Activated CD4-positive, alpha-beta T cell treated with anti-CD3 and anti-CD28 coated beads for 36 hours (primary cell): Measurements from ENCODE around the gene SLC5A2. TPM values are rescaled to one million over a fixed set of nuclear protein-coding genes. Genes with fewer than 3 reads are reported as not detected.

Experiments used
- ATAC-seq: fragments of 200-7000 bp; cut with Tn5 transposase; one replicate; pipeline ENCODE4 v1.10.0; 2021; ENCODE audit warnings: mild to moderate bottlenecking, moderate library complexity
- CTCF ChIA-PET: fragments of 350-600 bp; sonication (Branson Sonifier 250); formaldehyde crosslinking; loops from one replicate; lab custom pipeline; 2021; ENCODE audit warnings: antibody characterized with exemption; lab: Charles Lee
- POLR2A ChIA-PET: fragments of 350-600 bp; sonication (Branson Sonifier 250); formaldehyde crosslinking; loops from one replicate; lab custom pipeline; 2021; ENCODE audit warnings: antibody characterized with exemption, inconsistent platforms; lab: Charles Lee
- DNase-seq: peaks from one replicate; pipeline ENCODE4 v3.0.0-alpha.2; 2020
- H3K27ac Mint-ChIP-seq: one replicate; pipeline ENCODE4 v1.8.0; 2021; ENCODE audit warnings: mixed read lengths
- H3K27me3 Mint-ChIP-seq: one replicate; pipeline ENCODE4 v1.8.0; 2021; ENCODE audit warnings: mixed read lengths
- H3K36me3 Mint-ChIP-seq: one replicate; pipeline ENCODE4 v1.8.0; 2021; ENCODE audit warnings: low read depth, mixed read lengths
- H3K4me1 Mint-ChIP-seq: one replicate; pipeline ENCODE4 v1.8.0; 2021; ENCODE audit warnings: mixed read lengths
- H3K4me3 Mint-ChIP-seq: one replicate; pipeline ENCODE4 v1.8.0; 2021; ENCODE audit warnings: mild to moderate bottlenecking, moderate library complexity, mixed read lengths
- H3K9me3 Mint-ChIP-seq: one replicate; pipeline ENCODE4 v1.8.0; 2021; ENCODE audit warnings: low read depth, mixed read lengths
- intact Hi-C, 2 experiments: fragments of 100-400 bp; cut with DNase I in 1 of 2; cut with micrococcal nuclease in 1 of 2; formaldehyde crosslinking; loops; one replicate each; pipeline versions ENCODE4 v1.14.2 to v1.15.1; 2022 to 2024; cut with DNase I, micrococcal nuclease
- total RNA-seq, 2 experiments: library from RNA; stranded (reverse); gene quantifications; one replicate each; pipeline ENCODE4 v1.2.3, GENCODE V29; 2021

SLC5A2 gene
- total RNA-seq, 2 experiments from 2014 or later: 0.11 TPM

- Mint-ChIP-seq H3K27ac (peak overlapping the region; percentile 2), H3K9me3 (no peaks in the 10 kb centered on the region), H3K4me1 (peaks cover 20% of the 10 kb centered on the region), H3K4me3 (no peak overlapping the region), H3K27me3 (peaks cover 18% of the 10 kb centered on the region), H3K36me3 (peaks cover 5% of the 10 kb centered on the region)
- no peak for ATAC-seq
- CTCF ChIA-PET: interaction anchor here (0.7 kb wide), 1 partner anchor 10 kb away, joined by 3 read pairs; no protein-coding TSS in a partner anchor
- POLR2A ChIA-PET: no interaction called here
- no peak for DNase-seq
- intact Hi-C loops: no loop called here
These were observed 11.6 kb upstream of the SLC5A2 start for GRCh38 chr16:31471241-31471874.

- Mint-ChIP-seq H3K36me3 (peaks cover under 1% of the 10 kb centered on the region), H3K4me3 (peak within 1 kb of the TSS; percentile 54), H3K4me1 (peaks cover 19% of the 10 kb centered on the region), H3K9me3 (no peaks in the 10 kb centered on the region), H3K27me3 (peaks cover 18% of the 10 kb centered on the region), H3K27ac (peak within 1 kb of the TSS; percentile 2)
- DNase-seq: no peak
- intact Hi-C loops: no loop called here
- no peak for ATAC-seq
- ChIA-PET CTCF (interaction anchor here (0.7 kb wide), 1 partner anchor 11 kb away, joined by 3 read pairs; no protein-coding TSS in a partner anchor), POLR2A (interaction anchor here (0.6 kb wide), 1 partner anchor 13 kb away, joined by 3 read pairs; the partner anchor contains the start of gene ARMC5)
These were observed 10.8 kb upstream of the SLC5A2 start, which contains the start of gene TGFB1I1 for GRCh38 chr16:31471875-31472708. Gene TGFB1I1, plus strand, starts transcription at chr16:31472152. Its CDS starts 37 bp downstream, at chr16:31472189.

- ATAC-seq (peak; percentile 54), DNase-seq (peak; percentile 74)
- intact Hi-C loops: no loop called here
- CTCF ChIA-PET: interaction anchor here (0.7 to 3.2 kb wide), 2 partner anchors 12 to 271 kb away, joined by 3 to 15 read pairs; no protein-coding TSS in a partner anchor
- POLR2A ChIA-PET: interaction anchor here (0.6 kb wide), 1 partner anchor 13 kb away, joined by 3 read pairs; the partner anchor contains the start of gene ARMC5
- no peaks in the 10 kb centered on the region for H3K9me3 Mint-ChIP-seq
- no peak overlapping the region for H3K27ac Mint-ChIP-seq
- H3K36me3 Mint-ChIP-seq: no peaks in the 10 kb centered on the region
- peaks cover 18% of the 10 kb centered on the region for H3K27me3 Mint-ChIP-seq
- H3K4me1 Mint-ChIP-seq: peaks cover 22% of the 10 kb centered on the region
- H3K4me3 Mint-ChIP-seq: peak overlapping the region; percentile 54
These were observed 10.2 kb upstream of the SLC5A2 start for GRCh38 chr16:31472709-31473203.

GRCh38 chr16:31473264-31473984 lies 9.5 kb upstream of the SLC5A2 start:
- Mint-ChIP-seq H3K27me3 (peaks cover 18% of the 10 kb centered on the region), H3K9me3 (no peaks in the 10 kb centered on the region), H3K4me3 (no peak overlapping the region), H3K27ac (no peak overlapping the region), H3K4me1 (peaks cover 28% of the 10 kb centered on the region), H3K36me3 (no peaks in the 10 kb centered on the region)
- ChIA-PET POLR2A (no interaction called here), CTCF (interaction anchor here (0.7 to 3.2 kb wide), 2 partner anchors 13 to 272 kb away, joined by 3 to 15 read pairs; no protein-coding TSS in a partner anchor)
- ATAC-seq: no peak
- DNase-seq: no peak
- intact Hi-C loops: no loop called here

GRCh38 chr16:31474173-31474714 lies 8.7 kb upstream of the SLC5A2 start:
- Mint-ChIP-seq H3K9me3 (no peaks in the 10 kb centered on the region), H3K27ac (no peak overlapping the region), H3K4me1 (peaks cover 28% of the 10 kb centered on the region), H3K27me3 (peaks cover 18% of the 10 kb centered on the region), H3K36me3 (no peaks in the 10 kb centered on the region), H3K4me3 (no peak overlapping the region)
- ATAC-seq: no peak
- DNase-seq: no peak
- intact Hi-C loops: no loop called here
- ChIA-PET CTCF (interaction anchor here (0.6 to 3.2 kb wide), 2 partner anchors 13 to 19 kb away, joined by 3 to 15 read pairs; no protein-coding TSS in a partner anchor), POLR2A (interaction anchor here (0.6 kb wide), 1 partner anchor 395 kb away, joined by 3 read pairs; no protein-coding TSS in a partner anchor)

GRCh38 chr16:31474773-31475738 lies 7.9 kb upstream of the SLC5A2 start:
- no peaks in the 10 kb centered on the region for H3K36me3 Mint-ChIP-seq
- H3K9me3 Mint-ChIP-seq: no peaks in the 10 kb centered on the region
- no peak for ATAC-seq
- H3K4me3 Mint-ChIP-seq: no peak overlapping the region
- peaks cover 18% of the 10 kb centered on the region for H3K27me3 Mint-ChIP-seq
- H3K27ac Mint-ChIP-seq: no peak overlapping the region
- intact Hi-C loops: no loop called here
- POLR2A ChIA-PET: interaction anchor here (0.6 kb wide), 1 partner anchor 394 kb away, joined by 3 read pairs; no protein-coding TSS in a partner anchor
- CTCF ChIA-PET: interaction anchor here (1.1 to 3.2 kb wide), 2 partner anchors 14 to 33 kb away, joined by 6 to 15 read pairs; partner anchors contain the start of gene ZNF843
- no peak for DNase-seq
- peaks cover 28% of the 10 kb centered on the region for H3K4me1 Mint-ChIP-seq

GRCh38 chr16:31475946-31476302 lies 7.0 kb upstream of the SLC5A2 start:
- no peak for DNase-seq
- no peaks in the 10 kb centered on the region for H3K9me3 Mint-ChIP-seq
- intact Hi-C loops: loop anchor here in 1 of 2 experiments (1.0 kb wide), 1 partner anchor 334 kb away; no protein-coding TSS in a partner anchor

GRCh38 chr16:31476303-31477219 lies 6.4 kb upstream of the SLC5A2 start:
- peaks cover 12% of the 10 kb centered on the region for H3K27me3 Mint-ChIP-seq
- CTCF ChIA-PET: interaction anchor here (0.9 to 1.3 kb wide), 3 partner anchors 16 to 24 kb away, joined by 3 to 4 read pairs (median 3); no protein-coding TSS in a partner anchor
- no peaks in the 10 kb centered on the region for H3K36me3 Mint-ChIP-seq
- H3K4me3 Mint-ChIP-seq: peak overlapping the region; percentile 70
- DNase-seq (peak; percentile 96), ATAC-seq (peak; percentile 91)
- no peaks in the 10 kb centered on the region for H3K9me3 Mint-ChIP-seq
- intact Hi-C loops: loop anchor here in 1 of 2 experiments (1.0 kb wide), 5 partner anchors 17 to 443 kb away; partner anchors contain the start of genes ARMC5, RUSF1 and STX4
- peak overlapping the region; percentile 78 for H3K27ac Mint-ChIP-seq
- POLR2A ChIA-PET: interaction anchor here (1.2 to 1.8 kb wide), 3 partner anchors 14 to 18 kb away, joined by 3 to 6 read pairs (median 4); no protein-coding TSS in a partner anchor
- H3K4me1 Mint-ChIP-seq: peaks cover 28% of the 10 kb centered on the region

More at GRCh38 chr16:31475946-31476302, 7.0 kb upstream of the SLC5A2 start:
- ATAC-seq: no peak
- H3K4me1 Mint-ChIP-seq: peaks cover 28% of the 10 kb centered on the region
- peak overlapping the region; percentile 70 for H3K4me3 Mint-ChIP-seq
- CTCF ChIA-PET: interaction anchor here (1.1 to 3.2 kb wide), 3 partner anchors 15 to 34 kb away, joined by 3 to 15 read pairs (median 6); partner anchors contain the start of gene ZNF843
- POLR2A ChIA-PET: no interaction called here
- no peaks in the 10 kb centered on the region for H3K36me3 Mint-ChIP-seq
- H3K27me3 Mint-ChIP-seq: peaks cover 18% of the 10 kb centered on the region
- no peak overlapping the region for H3K27ac Mint-ChIP-seq
